Kidney tubule cell (primary cell): ENCODE results near the gene MAGIX.

ENCODE experiments used
- DNase-seq: peaks from one replicate; pipeline ENCODE4 v3.0.0-alpha.2; 2018; ENCODE audit warnings: low spot score

The MAGIX gene

DNA sequence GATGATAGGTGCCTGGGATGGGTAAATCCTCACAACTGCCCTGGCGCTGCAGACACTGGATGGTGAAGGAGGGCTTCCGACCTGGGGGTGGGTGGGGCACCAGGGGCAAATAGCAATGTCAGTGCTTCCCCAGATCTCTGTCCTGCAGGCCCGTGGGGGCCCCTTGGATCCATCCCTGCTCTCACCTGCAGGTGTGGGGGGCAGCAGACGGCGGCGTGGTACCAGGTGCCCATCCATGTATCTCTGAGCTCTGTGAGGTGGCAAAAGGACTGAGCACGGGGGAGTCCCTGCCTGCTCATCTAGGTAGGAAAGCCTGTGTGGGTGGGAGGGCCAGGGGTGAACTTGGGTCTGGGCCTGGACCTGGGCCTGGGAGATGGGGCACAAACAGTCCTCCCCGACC, 44.0 kb downstream of the MAGIX start:
- no peak for DNase-seq

DNA sequence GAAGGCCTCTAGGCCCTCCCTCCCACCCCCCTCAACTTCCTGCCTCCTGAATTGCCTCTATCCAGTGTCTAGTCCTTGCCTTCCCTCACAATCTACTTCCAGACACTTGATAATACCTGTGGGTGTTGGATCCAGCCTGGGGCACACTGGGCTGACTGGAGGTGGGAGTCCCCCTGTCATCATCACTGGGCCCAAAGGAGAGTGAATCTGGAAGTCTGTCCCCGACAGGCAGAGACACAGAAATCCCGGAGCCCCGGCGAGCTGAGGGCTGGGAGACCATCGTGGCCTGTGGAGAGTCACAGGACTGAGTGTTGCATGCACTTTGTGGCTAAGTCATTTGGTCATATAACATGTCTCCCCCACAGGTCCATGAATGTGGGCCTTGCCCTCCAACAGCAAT, 45.8 kb downstream of the MAGIX start:
- DNase-seq = no peak

GRCh38 chrX:49209434-49210251, 47.1 kb downstream of the MAGIX start:
- no peak for DNase-seq

GRCh38 chrX:49210406-49210805, 47.8 kb downstream of the MAGIX start:
- no peak for DNase-seq

DNA sequence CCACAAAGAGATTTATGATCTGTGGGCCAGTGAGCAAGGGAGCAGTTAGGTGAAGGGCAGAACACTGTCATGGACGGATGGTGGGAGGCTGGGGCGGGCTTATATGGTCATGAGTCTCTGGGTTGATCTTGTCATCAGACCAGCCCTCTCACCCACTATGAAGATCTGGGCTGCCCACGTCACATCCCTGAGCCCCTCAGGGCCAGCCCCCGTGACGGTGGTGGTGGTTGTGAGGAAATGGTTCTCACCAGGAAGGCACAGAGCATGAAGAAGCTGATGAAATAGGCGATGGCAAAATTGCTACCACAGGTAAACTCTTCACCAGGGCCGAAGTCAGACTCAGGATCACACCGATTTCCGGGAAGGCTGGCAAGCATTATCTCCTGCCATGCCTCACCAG, 48.5 kb downstream of the MAGIX start:
- no peak for DNase-seq

DNA sequence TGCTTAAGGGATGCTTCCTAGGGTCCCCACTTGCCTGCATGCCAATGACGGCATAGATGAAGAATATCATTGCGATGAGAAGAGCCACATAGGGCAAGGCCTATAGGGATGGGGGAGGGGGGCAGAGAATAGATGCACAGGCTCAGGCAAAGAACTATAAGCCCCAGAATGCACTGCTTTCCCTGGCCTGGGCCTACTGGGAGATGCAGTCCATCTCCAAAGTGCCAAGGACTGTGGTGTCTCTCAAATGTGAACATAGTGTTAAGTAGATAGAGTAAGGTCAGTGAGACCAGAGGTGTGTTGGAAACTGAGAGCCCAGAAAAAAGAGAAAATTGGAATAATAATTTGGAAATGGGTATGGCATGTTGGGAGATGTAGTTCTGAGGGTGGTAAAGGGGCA, 49.7 kb downstream of the MAGIX start:
- DNase-seq = no peak

GRCh38 chrX:49212861-49213260, 50.3 kb downstream of the MAGIX start:
- DNase-seq = no peak

- DNase-seq = no peak
These were observed 51.9 kb downstream of the MAGIX start for GRCh38 chrX:49214416-49214815.

DNA sequence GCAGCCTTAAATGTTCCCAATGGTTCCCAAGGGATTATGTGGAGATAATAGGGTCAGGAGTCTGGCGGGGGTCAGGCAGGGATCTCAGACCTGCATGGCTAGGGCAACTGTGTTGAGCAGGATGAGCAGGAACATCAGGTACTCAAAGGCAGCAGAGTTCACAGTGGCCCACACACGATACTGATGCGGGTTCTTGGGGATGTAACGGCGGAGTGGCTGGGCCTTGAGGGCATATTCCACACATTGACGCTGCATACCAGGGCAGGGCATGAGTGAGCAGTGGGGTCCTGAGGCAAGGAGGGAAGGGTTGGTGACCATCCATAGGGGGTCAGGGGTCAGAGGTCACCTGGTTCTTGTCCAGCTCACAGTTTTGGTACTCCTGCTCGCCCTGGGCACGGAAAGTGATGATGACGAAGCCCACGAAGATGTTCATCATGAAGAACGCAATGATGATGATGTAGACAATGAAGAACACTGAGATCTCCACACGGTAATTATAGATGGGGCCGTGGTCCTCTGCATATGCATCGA, 52.5 kb downstream of the MAGIX start:
- DNase-seq = no peak
